ENCODE results near the gene ICAM4. TPM values are rescaled to one million over a fixed set of nuclear protein-coding genes. Genes with fewer than 3 reads are reported as not detected.
A peak's percentile ranks its signal among the peaks of the same experiment; 100 is the strongest.

ICAM4 gene
- total RNA-seq, 4 donors from 2014 or later, result not detected

DNA sequence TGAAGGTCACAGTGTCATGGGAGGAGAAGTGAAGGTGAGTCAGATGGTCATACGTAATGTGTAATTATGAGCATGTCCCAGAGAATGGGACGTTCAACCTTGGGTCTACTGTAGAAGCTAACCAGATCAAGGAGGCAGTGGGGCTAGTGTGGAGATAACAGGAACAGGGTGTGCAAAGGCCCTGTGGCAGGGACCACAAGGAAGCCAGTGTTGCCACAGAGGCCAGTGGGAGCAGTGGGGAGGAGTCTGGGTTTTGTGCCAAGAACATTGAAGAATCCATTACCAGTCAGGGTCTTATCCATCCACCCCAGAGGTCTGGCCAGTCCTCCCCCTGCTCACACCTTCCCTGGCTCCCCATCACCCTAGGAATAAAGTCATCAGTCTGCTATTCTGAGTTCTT lies 31.4 kb upstream of the ICAM4 start:
- Histone ChIP-seq H3K4me1 (peaks cover 0 to 17% (median 3%) of the 10 kb centered on the region in 4 donors), H3K4me3 (no peak overlapping the region), H3K27ac (no peak overlapping the region), H3K36me3 (peaks cover 0 to 50% (median 0%) of the 10 kb centered on the region in 3 donors), H3K27me3 (no peaks in the 10 kb centered on the region), H3K9me3 (no peaks in the 10 kb centered on the region)
- TF ChIP-seq POLR2A (IDR thresholded peaks at IDR 0.05), result no peak
- TF ChIP-seq, protein P1, sequence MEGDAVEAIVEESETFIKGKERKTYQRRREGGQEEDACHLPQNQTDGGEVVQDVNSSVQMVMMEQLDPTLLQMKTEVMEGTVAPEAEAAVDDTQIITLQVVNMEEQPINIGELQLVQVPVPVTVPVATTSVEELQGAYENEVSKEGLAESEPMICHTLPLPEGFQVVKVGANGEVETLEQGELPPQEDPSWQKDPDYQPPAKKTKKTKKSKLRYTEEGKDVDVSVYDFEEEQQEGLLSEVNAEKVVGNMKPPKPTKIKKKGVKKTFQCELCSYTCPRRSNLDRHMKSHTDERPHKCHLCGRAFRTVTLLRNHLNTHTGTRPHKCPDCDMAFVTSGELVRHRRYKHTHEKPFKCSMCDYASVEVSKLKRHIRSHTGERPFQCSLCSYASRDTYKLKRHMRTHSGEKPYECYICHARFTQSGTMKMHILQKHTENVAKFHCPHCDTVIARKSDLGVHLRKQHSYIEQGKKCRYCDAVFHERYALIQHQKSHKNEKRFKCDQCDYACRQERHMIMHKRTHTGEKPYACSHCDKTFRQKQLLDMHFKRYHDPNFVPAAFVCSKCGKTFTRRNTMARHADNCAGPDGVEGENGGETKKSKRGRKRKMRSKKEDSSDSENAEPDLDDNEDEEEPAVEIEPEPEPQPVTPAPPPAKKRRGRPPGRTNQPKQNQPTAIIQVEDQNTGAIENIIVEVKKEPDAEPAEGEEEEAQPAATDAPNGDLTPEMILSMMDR (IDR thresholded peaks at IDR 0.05), result no peak
- DNase-seq, result no peak

DNA sequence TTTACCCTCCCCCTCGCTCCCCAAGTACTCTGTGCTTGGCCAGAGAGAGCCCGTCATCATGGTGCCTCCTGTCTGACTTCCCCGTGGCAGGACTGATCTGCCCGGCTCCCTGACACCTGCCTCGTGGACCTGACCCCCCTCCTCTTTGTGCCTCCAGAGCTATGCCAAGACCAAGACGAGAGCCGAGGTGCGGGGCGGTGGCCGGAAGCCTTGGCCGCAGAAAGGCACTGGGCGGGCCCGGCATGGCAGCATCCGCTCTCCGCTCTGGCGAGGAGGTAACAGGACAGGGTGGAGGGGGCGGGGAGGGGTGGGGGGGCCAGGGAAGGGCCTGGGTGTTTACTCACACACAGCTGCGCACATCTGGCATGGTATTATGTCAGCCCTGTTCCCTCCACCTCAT lies 30.2 kb upstream of the ICAM4 start:
- H3K27me3 ChIP-seq, result no peaks in the 10 kb centered on the region
- H3K4me3 ChIP-seq, result no peak overlapping the region
- H3K36me3 ChIP-seq, result peaks cover 0 to 50% (median 0%) of the 10 kb centered on the region in 3 donors
- TF ChIP-seq, protein P1 (IDR thresholded peaks at IDR 0.05), result no peak
- no peak for TF ChIP-seq POLR2A (IDR thresholded peaks at IDR 0.05)
- no peak overlapping the region for H3K27ac ChIP-seq
- H3K9me3 ChIP-seq, result no peaks in the 10 kb centered on the region
- H3K4me1 ChIP-seq, result peaks cover 0 to 8% (median 3%) of the 10 kb centered on the region in 4 donors
- no peak for DNase-seq

DNA sequence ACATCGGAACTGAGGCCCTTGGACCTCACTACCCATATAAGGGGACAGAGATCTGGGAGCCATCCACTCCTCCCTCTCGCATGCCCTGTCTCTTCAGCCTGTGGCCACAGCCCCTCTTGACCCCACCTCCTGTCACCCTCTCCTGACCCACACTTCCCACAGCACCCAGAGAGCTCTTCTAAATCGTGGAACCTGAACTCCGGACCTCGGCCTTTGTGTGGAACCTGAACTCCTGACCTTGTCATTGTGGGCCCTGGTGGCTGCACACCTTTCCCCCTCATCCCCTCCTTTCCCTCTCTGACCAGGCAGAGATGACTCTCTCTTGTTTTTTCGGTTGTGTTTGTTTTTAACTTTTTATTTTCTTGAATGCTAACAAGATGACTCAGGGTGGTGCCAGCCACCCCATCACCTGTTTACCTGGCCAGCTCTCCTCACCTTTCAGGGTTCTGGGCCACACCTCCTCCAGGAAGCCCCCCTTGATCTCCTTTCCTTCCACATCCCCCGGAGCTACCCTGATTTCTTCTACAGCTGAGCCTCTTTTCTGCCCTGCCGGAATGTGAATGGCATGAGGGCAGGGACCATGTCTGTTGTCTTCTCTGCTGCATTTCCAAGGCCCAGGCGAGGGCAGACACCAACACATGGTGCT lies 29.7 kb upstream of the ICAM4 start:
- Histone ChIP-seq H3K9me3 (no peaks in the 10 kb centered on the region), H3K4me3 (no peak overlapping the region), H3K27me3 (no peaks in the 10 kb centered on the region), H3K4me1 (peaks cover 0 to 8% (median 3%) of the 10 kb centered on the region in 4 donors), H3K36me3 (peaks cover 0 to 50% (median 0%) of the 10 kb centered on the region in 3 donors), H3K27ac (no peak overlapping the region)
- no peak for DNase-seq
- TF ChIP-seq, protein P1 (IDR thresholded peaks at IDR 0.05), result no peak
- TF ChIP-seq POLR2A (IDR thresholded peaks at IDR 0.05), result no peak

DNA sequence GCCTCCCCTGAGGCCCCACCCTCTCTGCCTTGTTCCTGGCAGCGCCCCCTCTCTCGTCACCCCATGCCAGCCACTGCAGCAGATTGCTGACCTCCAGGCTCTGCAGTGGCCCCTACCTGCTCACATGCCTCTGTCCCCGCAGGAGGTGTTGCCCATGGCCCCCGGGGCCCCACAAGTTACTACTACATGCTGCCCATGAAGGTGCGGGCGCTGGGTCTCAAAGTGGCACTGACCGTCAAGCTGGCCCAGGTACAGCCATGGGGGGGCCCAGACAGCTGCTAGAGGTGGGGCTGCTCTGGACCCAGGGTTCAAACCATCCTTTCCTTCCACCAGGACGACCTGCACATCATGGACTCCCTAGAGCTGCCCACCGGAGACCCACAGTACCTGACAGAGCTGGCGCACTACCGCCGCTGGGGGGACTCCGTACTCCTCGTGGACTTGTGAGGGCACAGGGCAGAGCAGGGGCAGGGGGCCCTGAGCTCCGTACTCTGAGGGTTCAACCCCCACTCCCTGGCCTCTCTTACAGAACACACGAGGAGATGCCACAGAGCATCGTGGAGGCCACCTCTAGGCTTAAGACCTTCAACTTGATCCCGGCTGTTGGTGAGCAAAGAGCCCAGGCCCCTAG lies 28.6 kb upstream of the ICAM4 start:
- H3K9me3 ChIP-seq, result no peaks in the 10 kb centered on the region
- TF ChIP-seq, protein P1 (IDR thresholded peaks at IDR 0.05), result no peak
- TF ChIP-seq POLR2A (IDR thresholded peaks at IDR 0.05), result no peak
- peaks cover 0 to 50% (median 0%) of the 10 kb centered on the region in 3 donors for H3K36me3 ChIP-seq
- H3K4me1 ChIP-seq, result no peaks in the 10 kb centered on the region
- no peaks in the 10 kb centered on the region for H3K27me3 ChIP-seq
- DNase-seq, result no peak
- H3K4me3 ChIP-seq, result no peak overlapping the region
- no peak overlapping the region for H3K27ac ChIP-seq

DNA sequence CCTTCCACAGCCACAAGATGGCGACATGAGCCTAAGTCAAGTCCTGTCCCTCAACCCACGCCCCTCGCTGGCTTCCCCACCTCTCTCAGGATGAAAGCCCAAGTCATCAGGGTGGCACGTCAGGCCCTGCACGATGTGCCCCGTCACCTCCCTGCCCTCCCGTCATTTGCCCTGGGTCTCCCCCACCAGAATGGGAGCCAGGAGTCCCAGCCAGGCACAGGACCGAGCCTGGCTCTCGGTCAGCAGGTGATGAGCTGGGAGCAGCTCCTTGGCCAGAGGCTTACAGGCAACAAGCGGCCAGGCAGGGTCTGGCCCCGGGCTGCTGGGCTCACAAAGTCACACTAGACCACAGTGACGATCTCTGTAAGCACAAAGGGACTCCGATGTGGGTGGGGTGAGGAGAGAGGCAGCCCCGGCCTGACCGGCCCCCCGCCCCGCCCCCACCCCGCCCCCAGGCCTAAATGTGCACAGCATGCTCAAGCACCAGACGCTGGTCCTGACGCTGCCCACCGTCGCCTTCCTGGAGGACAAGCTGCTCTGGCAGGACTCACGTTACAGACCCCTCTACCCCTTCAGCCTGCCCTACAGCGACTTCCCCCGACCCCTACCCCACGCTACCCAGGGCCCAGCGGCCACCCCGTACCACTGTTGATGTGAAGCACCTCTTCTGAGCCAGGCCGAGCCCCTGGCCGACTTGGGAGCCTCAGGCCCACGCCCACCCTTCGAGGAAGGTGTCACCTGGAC lies 27.4 kb upstream of the ICAM4 start:
- Histone ChIP-seq H3K4me3 (no peak overlapping the region), H3K27me3 (no peaks in the 10 kb centered on the region), H3K4me1 (no peaks in the 10 kb centered on the region), H3K36me3 (peaks cover 0 to 44% (median 0%) of the 10 kb centered on the region in 3 donors), H3K9me3 (no peaks in the 10 kb centered on the region), H3K27ac (no peak overlapping the region)
- no peak for TF ChIP-seq POLR2A (IDR thresholded peaks at IDR 0.05)
- TF ChIP-seq, protein P1 (IDR thresholded peaks at IDR 0.05), result peak; percentile 40 to 73 (median 62)
- DNase-seq, result peak; percentile 79 to 96 (median 96)

All from Peyer's patch (tissue), 4 donors.